ENCODE measurements around the gene TIMM17A. TPM values are rescaled to one million over a fixed set of nuclear protein-coding genes. Genes with fewer than 3 reads are reported as not detected.
A peak's percentile ranks its signal among the peaks of the same experiment; 100 is the strongest.

The TIMM17A gene
- total and polyA plus RNA-seq, 9 donors, result 31.3 to 44.9 (median 36.3) TPM

- WGBS (ENCODE audit: insufficient coverage), result 71% methylated on average over 6 of the region's 7 CpGs
- no peak for DNase-seq
- no peak overlapping the region for H3K27ac ChIP-seq (ENCODE audit: low read length)
- no peaks in the 10 kb centered on the region for H3K36me3 ChIP-seq (ENCODE audit: control insufficient read depth, insufficient read depth, low read length)
- no peaks in the 10 kb centered on the region for H3K27me3 ChIP-seq (ENCODE audit: control insufficient read depth, insufficient read depth, low read length)
- no peaks in the 10 kb centered on the region for H3K9me3 ChIP-seq (replicated peaks; ENCODE audit: control insufficient read depth, low read depth, low read length)
- no peak overlapping the region for H3K4me3 ChIP-seq (ENCODE audit: low read length)
- H3K4me1 ChIP-seq (ENCODE audit: control insufficient read depth, insufficient read depth, low read length), result peaks cover 14% of the 10 kb centered on the region
These were observed 37.8 kb upstream of the TIMM17A start for GRCh38 chr1:201917362-201918033.

- H3K27me3 ChIP-seq (ENCODE audit: control insufficient read depth, insufficient read depth, low read length), result no peaks in the 10 kb centered on the region
- H3K4me1 ChIP-seq (ENCODE audit: control insufficient read depth, insufficient read depth, low read length), result peaks cover 14% of the 10 kb centered on the region
- no peaks in the 10 kb centered on the region for H3K36me3 ChIP-seq (ENCODE audit: control insufficient read depth, insufficient read depth, low read length)
- H3K9me3 ChIP-seq (replicated peaks; ENCODE audit: control insufficient read depth, low read depth, low read length), result no peaks in the 10 kb centered on the region
- no peak for DNase-seq
- WGBS (ENCODE audit: insufficient coverage), result 64% methylated on average over 3 of the region's 5 CpGs
- no peak overlapping the region for H3K4me3 ChIP-seq (ENCODE audit: low read length)
- H3K27ac ChIP-seq (ENCODE audit: low read length), result no peak overlapping the region
These were observed 37.0 kb upstream of the TIMM17A start for GRCh38 chr1:201918343-201918742.

GRCh38 chr1:201921952-201922558 lies 33.2 kb upstream of the TIMM17A start:
- no CpG with 5 or more reads among the region's 3 CpGs for WGBS (ENCODE audit: insufficient coverage)
- Histone ChIP-seq H3K27me3 (ENCODE audit: control insufficient read depth, insufficient read depth, low read length) (no peaks in the 10 kb centered on the region), H3K27ac (ENCODE audit: low read length) (no peak overlapping the region), H3K36me3 (ENCODE audit: control insufficient read depth, insufficient read depth, low read length) (no peaks in the 10 kb centered on the region), H3K4me3 (ENCODE audit: low read length) (no peak overlapping the region), H3K9me3 (replicated peaks; ENCODE audit: control insufficient read depth, low read depth, low read length) (no peaks in the 10 kb centered on the region), H3K4me1 (ENCODE audit: control insufficient read depth, insufficient read depth, low read length) (peaks cover 17% of the 10 kb centered on the region)
- no peak for DNase-seq

- Histone ChIP-seq H3K27me3 (ENCODE audit: control insufficient read depth, insufficient read depth, low read length) (no peaks in the 10 kb centered on the region), H3K27ac (ENCODE audit: low read length) (no peak overlapping the region), H3K36me3 (ENCODE audit: control insufficient read depth, insufficient read depth, low read length) (no peaks in the 10 kb centered on the region), H3K4me3 (ENCODE audit: low read length) (no peak overlapping the region), H3K4me1 (ENCODE audit: control insufficient read depth, insufficient read depth, low read length) (peaks cover 7% of the 10 kb centered on the region), H3K9me3 (replicated peaks; ENCODE audit: control insufficient read depth, low read depth, low read length) (no peaks in the 10 kb centered on the region)
- no peak for DNase-seq
- WGBS (ENCODE audit: insufficient coverage), result no CpG with 5 or more reads among the region's 2 CpGs
These were observed 30.1 kb upstream of the TIMM17A start for GRCh38 chr1:201925301-201925567.

GRCh38 chr1:201925981-201926645 lies 29.2 kb upstream of the TIMM17A start:
- peak; percentile 56 for DNase-seq
- 33% methylated on average over 1 of the region's 5 CpGs for WGBS (ENCODE audit: insufficient coverage)
- peak overlapping the region; percentile 9 for H3K27ac ChIP-seq (ENCODE audit: low read length)

GRCh38 chr1:201928266-201928665 lies 27.0 kb upstream of the TIMM17A start:
- H3K27ac ChIP-seq (ENCODE audit: low read length), result no peak overlapping the region
- no peaks in the 10 kb centered on the region for H3K9me3 ChIP-seq (replicated peaks; ENCODE audit: control insufficient read depth, low read depth, low read length)
- no peak for DNase-seq
- WGBS (ENCODE audit: insufficient coverage), result no CpG with 5 or more reads among the region's 3 CpGs
- peaks cover 7% of the 10 kb centered on the region for H3K4me1 ChIP-seq (ENCODE audit: control insufficient read depth, insufficient read depth, low read length)
- H3K4me3 ChIP-seq (ENCODE audit: low read length), result no peak overlapping the region
- no peaks in the 10 kb centered on the region for H3K36me3 ChIP-seq (ENCODE audit: control insufficient read depth, insufficient read depth, low read length)
- H3K27me3 ChIP-seq (ENCODE audit: control insufficient read depth, insufficient read depth, low read length), result no peaks in the 10 kb centered on the region

More at GRCh38 chr1:201925981-201926645, 29.2 kb upstream of the TIMM17A start:
- Histone ChIP-seq H3K27me3 (ENCODE audit: control insufficient read depth, insufficient read depth, low read length) (no peaks in the 10 kb centered on the region), H3K36me3 (ENCODE audit: control insufficient read depth, insufficient read depth, low read length) (no peaks in the 10 kb centered on the region), H3K4me3 (ENCODE audit: low read length) (no peak overlapping the region), H3K4me1 (ENCODE audit: control insufficient read depth, insufficient read depth, low read length) (peaks cover 7% of the 10 kb centered on the region), H3K9me3 (replicated peaks; ENCODE audit: control insufficient read depth, low read depth, low read length) (no peaks in the 10 kb centered on the region)

- DNase-seq, result no peak
- Histone ChIP-seq H3K27me3 (ENCODE audit: control insufficient read depth, insufficient read depth, low read length) (peaks cover 3% of the 10 kb centered on the region), H3K4me1 (ENCODE audit: control insufficient read depth, insufficient read depth, low read length) (peaks cover 7% of the 10 kb centered on the region), H3K4me3 (ENCODE audit: low read length) (no peak overlapping the region), H3K27ac (ENCODE audit: low read length) (no peak overlapping the region), H3K36me3 (ENCODE audit: control insufficient read depth, insufficient read depth, low read length) (no peaks in the 10 kb centered on the region), H3K9me3 (replicated peaks; ENCODE audit: control insufficient read depth, low read depth, low read length) (no peaks in the 10 kb centered on the region)
- WGBS (ENCODE audit: insufficient coverage), result 75% methylated on average over 4 of the region's 4 CpGs
These were observed 25.2 kb upstream of the TIMM17A start for GRCh38 chr1:201930137-201930536.

- no peaks in the 10 kb centered on the region for H3K9me3 ChIP-seq (replicated peaks; ENCODE audit: control insufficient read depth, low read depth, low read length)
- no peak overlapping the region for H3K4me3 ChIP-seq (ENCODE audit: low read length)
- H3K27ac ChIP-seq (ENCODE audit: low read length), result no peak overlapping the region
- peaks cover 5% of the 10 kb centered on the region for H3K4me1 ChIP-seq (ENCODE audit: control insufficient read depth, insufficient read depth, low read length)
- DNase-seq, result no peak
- peaks cover 3% of the 10 kb centered on the region for H3K27me3 ChIP-seq (ENCODE audit: control insufficient read depth, insufficient read depth, low read length)
- 75% methylated on average over 4 of the region's 5 CpGs for WGBS (ENCODE audit: insufficient coverage)
- H3K36me3 ChIP-seq (ENCODE audit: control insufficient read depth, insufficient read depth, low read length), result no peaks in the 10 kb centered on the region
These were observed 24.5 kb upstream of the TIMM17A start for GRCh38 chr1:201930803-201931202.

- no peaks in the 10 kb centered on the region for H3K36me3 ChIP-seq (ENCODE audit: control insufficient read depth, insufficient read depth, low read length)
These were observed 21.4 kb upstream of the TIMM17A start for GRCh38 chr1:201933840-201934430.

GRCh38 chr1:201937624-201938213 lies 17.6 kb upstream of the TIMM17A start:
- Histone ChIP-seq H3K36me3 (ENCODE audit: control insufficient read depth, insufficient read depth, low read length) (no peaks in the 10 kb centered on the region), H3K27ac (ENCODE audit: low read length) (no peak overlapping the region), H3K4me3 (ENCODE audit: low read length) (no peak overlapping the region), H3K4me1 (ENCODE audit: control insufficient read depth, insufficient read depth, low read length) (peaks cover 25% of the 10 kb centered on the region), H3K27me3 (ENCODE audit: control insufficient read depth, insufficient read depth, low read length) (peaks cover 3% of the 10 kb centered on the region), H3K9me3 (replicated peaks; ENCODE audit: control insufficient read depth, low read depth, low read length) (no peaks in the 10 kb centered on the region)
- DNase-seq, result no peak
- no CpG with 5 or more reads among the region's 5 CpGs for WGBS (ENCODE audit: insufficient coverage)

More at GRCh38 chr1:201933840-201934430, 21.4 kb upstream of the TIMM17A start:
- H3K27ac ChIP-seq (ENCODE audit: low read length), result no peak overlapping the region
- DNase-seq, result no peak
- peaks cover 4% of the 10 kb centered on the region for H3K4me1 ChIP-seq (ENCODE audit: control insufficient read depth, insufficient read depth, low read length)
- peaks cover 3% of the 10 kb centered on the region for H3K27me3 ChIP-seq (ENCODE audit: control insufficient read depth, insufficient read depth, low read length)
- H3K4me3 ChIP-seq (ENCODE audit: low read length), result no peak overlapping the region
- no peaks in the 10 kb centered on the region for H3K9me3 ChIP-seq (replicated peaks; ENCODE audit: control insufficient read depth, low read depth, low read length)
- WGBS (ENCODE audit: insufficient coverage), result 48% methylated on average over 5 of the region's 5 CpGs
